Natural killer cell treated with Interleukin-12 subunit alpha and Interleukin-12 subunit beta and Interleukin-15 and Interleukin-18, amount 100 ng/mL, for 72 hours (primary cell): Measurements from ENCODE around the gene FFAR2. TPM values are rescaled to one million over a fixed set of nuclear protein-coding genes. Genes with fewer than 3 reads are reported as not detected.
"Not testable (repeated sequence)": the region's sequence is repeated elsewhere in the genome, so short reads cannot be mapped to it uniquely, and the experiment has no call there.

ENCODE experiments used
- ATAC-seq, 2 donors: fragments of 150-1000 bp; cut with Tn5 transposase in 1 of 2; sonication (Bioruptor Pico), chemical (Tn5 transposase) in 1 of 2; 2 replicates each; pipeline ENCODE4 v1.10.0; 2021
- DNase-seq: peaks from one replicate; pipeline ENCODE4 v3.0.0; 2022; ENCODE audit warnings: low spot score
- H3K27ac Mint-ChIP-seq, 2 donors: 1 replicate in 1 of 2; 2 replicates in 1 of 2; pipeline ENCODE4 v1.8.0; 2022; ENCODE audit warnings: mixed read lengths in 2 of 2, mild to moderate bottlenecking in 1 of 2, moderate library complexity in 1 of 2
- H3K27me3 Mint-ChIP-seq, 2 donors: 1 replicate in 1 of 2; 2 replicates in 1 of 2; pipeline ENCODE4 v1.8.0; 2022; ENCODE audit warnings: mixed read lengths in 2 of 2
- H3K36me3 Mint-ChIP-seq: one replicate; pipeline ENCODE4 v1.8.0; 2022; ENCODE audit warnings: mixed read lengths
- H3K4me1 Mint-ChIP-seq, 2 donors: 1 replicate in 1 of 2; 2 replicates in 1 of 2; pipeline ENCODE4 v1.8.0; 2022; ENCODE audit warnings: low read depth in 2 of 2, mixed read lengths in 2 of 2, mild to moderate bottlenecking in 1 of 2
- H3K4me3 Mint-ChIP-seq: one replicate; pipeline ENCODE4 v1.8.0; 2022; ENCODE audit warnings: mixed read lengths
- H3K9me3 Mint-ChIP-seq: 2 replicates; pipeline ENCODE4 v1.8.0; 2022; ENCODE audit warnings: mixed read lengths
- total RNA-seq, 2 donors: library from RNA; stranded (reverse); gene quantifications; one replicate each; pipeline ENCODE4 v1.2.3, GENCODE V29; 2022

FFAR2 gene
- total RNA-seq, 2 donors from 2014 or later, result not detected

- DNase-seq (peak; percentile 66), ATAC-seq (peak; percentile 83 to 85)
- H3K4me3 Mint-ChIP-seq, result no peak overlapping the region
- no peaks in the 10 kb centered on the region for H3K9me3 Mint-ChIP-seq
- no peak overlapping the region for H3K27ac Mint-ChIP-seq
- no peaks in the 10 kb centered on the region for H3K27me3 Mint-ChIP-seq
- H3K36me3 Mint-ChIP-seq, result no peaks in the 10 kb centered on the region
- peaks cover 13 to 15% of the 10 kb centered on the region in 2 donors for H3K4me1 Mint-ChIP-seq
Observed at GRCh38 chr19:35468637-35469036, 20.6 kb downstream of the FFAR2 start.

DNA sequence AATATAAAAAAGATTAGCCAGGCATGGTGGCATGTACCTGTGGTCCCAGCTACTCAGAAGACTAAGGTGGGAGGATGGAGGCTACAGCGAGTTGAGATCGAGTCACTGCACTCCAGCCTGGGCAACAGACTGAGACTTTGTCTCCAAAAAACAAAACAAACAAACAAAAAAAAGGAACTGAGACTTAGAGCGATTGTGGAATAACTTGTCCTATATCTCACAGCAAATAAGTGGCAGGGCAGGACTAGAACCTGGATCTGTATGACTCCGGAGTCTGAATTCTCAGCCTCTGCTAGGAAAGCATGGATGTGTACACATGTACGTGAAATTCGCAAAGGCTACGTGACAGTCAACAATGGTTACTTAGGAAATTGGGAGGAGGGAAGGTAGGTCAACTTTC, 22.1 kb downstream of the FFAR2 start:
- Mint-ChIP-seq H3K4me1 (peaks cover 7 to 12% of the 10 kb centered on the region in 2 donors), H3K9me3 (no peaks in the 10 kb centered on the region), H3K4me3 (no peak overlapping the region), H3K36me3 (no peaks in the 10 kb centered on the region), H3K27ac (no peak overlapping the region), H3K27me3 (no peaks in the 10 kb centered on the region)
- DNase-seq, result no peak
- no peak for ATAC-seq

DNA sequence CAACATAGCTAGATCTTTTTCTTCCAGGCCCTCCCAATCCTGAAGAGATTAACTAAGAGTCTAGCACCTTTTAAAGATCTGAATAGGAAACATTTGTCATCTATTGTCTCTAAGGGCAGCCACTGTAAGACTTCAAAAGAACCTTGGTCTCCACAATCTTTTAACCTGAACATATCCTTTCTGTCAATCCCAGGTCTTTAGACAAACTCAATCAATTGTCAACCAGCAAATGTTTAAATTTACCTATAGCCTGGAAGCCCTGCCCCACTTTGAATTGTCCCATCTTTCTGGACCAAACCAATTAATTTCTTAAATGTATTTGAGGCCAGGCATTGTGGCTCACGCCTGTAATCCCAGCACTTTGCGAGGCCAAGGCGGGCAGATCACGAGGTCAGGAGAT, 23.0 kb downstream of the FFAR2 start:
- not testable (repeated sequence) for DNase-seq, ATAC-seq, H3K4me1 Mint-ChIP-seq, H3K4me3 Mint-ChIP-seq, H3K36me3 Mint-ChIP-seq, H3K9me3 Mint-ChIP-seq, H3K27ac Mint-ChIP-seq, H3K27me3 Mint-ChIP-seq

- Mint-ChIP-seq H3K9me3 (no peaks in the 10 kb centered on the region), H3K27me3 (no peaks in the 10 kb centered on the region), H3K36me3 (no peaks in the 10 kb centered on the region), H3K4me3 (no peak overlapping the region), H3K27ac (no peak overlapping the region), H3K4me1 (peaks cover 4 to 7% of the 10 kb centered on the region in 2 donors)
- DNase-seq, result no peak
- ATAC-seq, result no peak
Observed at GRCh38 chr19:35471946-35472345, 23.9 kb downstream of the FFAR2 start.

DNA sequence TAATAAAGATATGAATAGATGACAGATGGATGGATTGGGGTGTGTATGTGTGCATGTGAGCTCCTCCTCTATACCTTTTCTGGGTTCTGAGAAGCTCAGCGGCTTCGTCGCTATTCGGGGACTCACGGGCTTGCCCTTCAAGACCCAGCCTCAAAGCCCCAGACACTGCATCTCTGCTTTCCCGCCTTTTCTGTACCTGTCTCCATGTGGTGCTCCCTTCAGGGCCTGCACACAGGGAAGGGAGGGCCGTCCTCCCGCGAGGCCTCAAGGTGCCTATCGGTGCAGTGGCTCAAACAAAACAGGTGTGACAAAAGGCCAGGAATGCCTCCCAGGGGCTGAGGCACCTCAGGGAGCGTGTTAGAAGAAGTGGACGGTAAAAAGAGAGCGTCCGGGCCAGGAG, 26.0 kb downstream of the FFAR2 start:
- H3K4me1 Mint-ChIP-seq, result no peaks in the 10 kb centered on the region
- no peak overlapping the region for H3K4me3 Mint-ChIP-seq
- no peaks in the 10 kb centered on the region for H3K9me3 Mint-ChIP-seq
- no peaks in the 10 kb centered on the region for H3K36me3 Mint-ChIP-seq
- DNase-seq, result no peak
- no peak overlapping the region for H3K27ac Mint-ChIP-seq
- no peak for ATAC-seq
- no peaks in the 10 kb centered on the region for H3K27me3 Mint-ChIP-seq

DNA sequence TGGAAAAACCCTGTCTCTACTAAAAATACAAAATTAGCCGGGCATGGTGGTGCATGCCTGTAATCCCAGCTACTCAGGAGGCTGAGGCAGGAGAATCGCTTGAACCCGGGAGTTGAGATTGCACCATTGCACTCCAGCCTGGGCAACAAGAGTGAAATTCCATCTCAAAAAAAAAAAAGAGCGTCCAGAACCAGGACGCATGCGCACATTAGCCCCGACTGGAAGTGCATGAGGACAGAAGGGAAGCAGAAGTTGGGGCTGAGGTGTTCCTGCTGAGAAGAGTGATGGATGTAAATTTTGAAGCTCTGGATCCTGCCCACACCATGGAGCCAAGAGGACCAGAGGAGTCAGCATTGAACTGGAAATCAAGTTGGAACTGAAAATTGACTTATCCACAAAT, 26.5 kb downstream of the FFAR2 start:
- H3K4me3 Mint-ChIP-seq, H3K36me3 Mint-ChIP-seq, H3K4me1 Mint-ChIP-seq, DNase-seq, ATAC-seq, H3K27me3 Mint-ChIP-seq, H3K27ac Mint-ChIP-seq, H3K9me3 Mint-ChIP-seq: not testable (repeated sequence)

- Mint-ChIP-seq H3K9me3 (no peaks in the 10 kb centered on the region), H3K36me3 (no peaks in the 10 kb centered on the region), H3K4me1 (no peaks in the 10 kb centered on the region), H3K27ac (peak overlapping the region in 1 of 2 donors; percentile 4), H3K4me3 (no peak overlapping the region), H3K27me3 (no peaks in the 10 kb centered on the region)
- DNase-seq (no peak), ATAC-seq (no peak)
Observed at GRCh38 chr19:35476149-35476548, 28.1 kb downstream of the FFAR2 start.

DNA sequence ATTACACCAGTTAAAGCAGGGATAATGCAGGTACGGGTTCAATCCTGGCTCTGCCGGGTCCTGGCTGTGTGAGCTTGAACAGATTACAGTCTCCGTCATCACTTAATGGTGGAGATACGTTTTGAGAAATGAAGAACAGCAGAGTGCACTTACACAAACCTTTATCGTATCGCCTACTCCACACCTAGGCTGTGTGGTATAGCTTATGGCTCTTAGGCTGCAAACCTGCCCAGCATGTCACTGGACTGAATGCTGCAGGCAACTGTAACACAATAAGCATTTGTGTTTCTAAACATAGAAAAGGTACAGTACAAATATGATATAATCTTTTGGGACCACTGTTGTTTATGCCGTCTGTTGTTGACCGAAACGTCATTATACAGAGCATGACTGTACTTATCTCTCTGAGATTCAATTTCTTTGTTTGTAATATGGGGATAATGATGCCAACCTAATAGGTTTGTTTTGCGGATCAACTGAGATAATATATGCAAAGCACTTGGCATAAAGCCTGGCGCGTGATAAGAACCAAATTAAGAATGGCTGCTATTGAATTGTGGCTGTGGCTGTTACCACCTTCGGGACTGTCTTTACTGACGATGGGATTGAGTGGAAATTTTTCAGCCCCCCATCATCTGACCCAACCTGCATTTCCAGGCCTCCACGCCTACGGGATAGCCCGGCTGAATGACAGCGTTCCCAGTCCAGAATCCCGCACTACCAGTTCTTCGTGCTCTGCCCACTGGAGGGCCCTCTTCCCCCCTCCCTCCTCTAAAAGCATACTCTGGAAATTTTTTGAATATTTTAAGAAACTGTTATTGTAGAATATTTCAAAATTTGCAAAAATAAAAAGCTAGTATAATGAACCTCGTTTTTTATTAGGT, 31.0 kb downstream of the FFAR2 start:
- Mint-ChIP-seq H3K27me3 (peaks cover 0 to 2% of the 10 kb centered on the region in 2 donors), H3K4me1 (no peaks in the 10 kb centered on the region), H3K36me3 (no peaks in the 10 kb centered on the region), H3K9me3 (no peaks in the 10 kb centered on the region), H3K4me3 (no peak overlapping the region), H3K27ac (no peak overlapping the region)
- DNase-seq (no peak), ATAC-seq (no peak)

DNA sequence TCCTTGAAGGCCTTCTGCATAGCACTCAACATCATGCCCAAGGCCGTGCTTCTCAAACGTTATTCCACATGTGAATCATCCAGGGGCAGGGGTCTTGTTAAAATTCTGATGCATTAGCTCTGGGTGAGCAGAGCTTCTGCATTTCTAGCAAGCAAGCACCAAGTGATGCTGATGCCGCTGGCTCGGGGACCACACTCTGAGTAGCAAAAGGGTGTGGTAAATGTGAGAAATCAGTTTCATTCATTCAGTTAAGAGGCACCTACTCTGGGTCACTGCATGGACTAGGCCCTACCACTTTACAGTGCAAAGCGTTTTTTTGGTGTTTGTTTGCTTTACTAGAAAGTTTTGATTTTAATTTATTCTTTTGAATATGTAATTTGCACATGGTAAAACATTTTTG, 35.0 kb downstream of the FFAR2 start:
- H3K4me3 Mint-ChIP-seq, result no peak overlapping the region
- no peak overlapping the region for H3K27ac Mint-ChIP-seq
- H3K27me3 Mint-ChIP-seq, result peaks cover 17 to 23% of the 10 kb centered on the region in 2 donors
- ATAC-seq, result no peak
- no peaks in the 10 kb centered on the region for H3K9me3 Mint-ChIP-seq
- DNase-seq, result no peak
- H3K36me3 Mint-ChIP-seq, result no peaks in the 10 kb centered on the region
- H3K4me1 Mint-ChIP-seq, result peaks cover 0 to 5% of the 10 kb centered on the region in 2 donors

DNA sequence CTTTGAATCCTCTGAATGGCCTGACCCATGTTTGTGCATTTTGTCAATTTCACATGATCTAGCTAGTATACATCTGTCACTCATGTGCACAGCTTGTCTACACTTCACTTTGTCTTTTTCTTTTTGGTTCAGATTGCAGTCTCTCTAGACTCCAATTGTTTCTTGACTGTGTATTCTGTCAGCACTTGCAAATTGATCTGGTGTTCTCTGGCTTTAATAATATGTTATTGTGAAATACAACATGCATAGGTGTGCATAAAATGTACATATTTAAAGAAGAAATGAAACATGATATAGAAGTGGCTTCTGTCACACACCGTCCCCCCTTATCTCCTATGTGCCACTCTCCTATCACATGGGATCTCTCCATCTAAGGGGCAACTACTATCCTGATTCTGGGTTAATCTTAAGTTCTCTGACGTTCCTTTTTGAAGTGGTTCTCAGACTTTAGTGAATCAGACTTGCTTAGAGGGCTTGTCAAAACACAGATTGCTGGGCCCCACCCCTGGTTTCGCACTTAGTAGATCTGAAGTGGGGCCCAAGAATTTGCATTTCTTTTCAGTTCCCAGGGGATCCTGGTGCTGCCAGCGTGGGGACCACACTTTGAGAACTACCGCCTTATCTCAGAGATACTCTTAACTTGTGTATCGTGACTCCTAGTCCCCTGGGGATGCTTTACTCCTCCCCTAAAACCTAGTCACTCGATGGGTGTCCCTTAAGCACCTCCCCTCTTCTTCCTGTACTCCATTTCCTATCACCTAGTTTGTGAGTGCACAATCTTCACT, 36.4 kb downstream of the FFAR2 start:
- Mint-ChIP-seq H3K27ac (no peak overlapping the region), H3K4me1 (peaks cover 0 to 5% of the 10 kb centered on the region in 2 donors), H3K36me3 (no peaks in the 10 kb centered on the region), H3K27me3 (peaks cover 19 to 23% of the 10 kb centered on the region in 2 donors), H3K4me3 (no peak overlapping the region), H3K9me3 (no peaks in the 10 kb centered on the region)
- ATAC-seq (no peak), DNase-seq (no peak)

- DNase-seq, result no peak
- Mint-ChIP-seq H3K4me1 (peaks cover 0 to 5% of the 10 kb centered on the region in 2 donors), H3K36me3 (no peaks in the 10 kb centered on the region), H3K4me3 (no peak overlapping the region), H3K27me3 (peaks cover 22 to 33% of the 10 kb centered on the region in 2 donors), H3K9me3 (no peaks in the 10 kb centered on the region), H3K27ac (no peak overlapping the region)
- ATAC-seq, result no peak
Observed at GRCh38 chr19:35486268-35486708, 38.2 kb downstream of the FFAR2 start.

GRCh38 chr19:35487656-35488182, 39.7 kb downstream of the FFAR2 start:
- no peak overlapping the region for H3K27ac Mint-ChIP-seq
- ATAC-seq (no peak), DNase-seq (no peak)

DNA sequence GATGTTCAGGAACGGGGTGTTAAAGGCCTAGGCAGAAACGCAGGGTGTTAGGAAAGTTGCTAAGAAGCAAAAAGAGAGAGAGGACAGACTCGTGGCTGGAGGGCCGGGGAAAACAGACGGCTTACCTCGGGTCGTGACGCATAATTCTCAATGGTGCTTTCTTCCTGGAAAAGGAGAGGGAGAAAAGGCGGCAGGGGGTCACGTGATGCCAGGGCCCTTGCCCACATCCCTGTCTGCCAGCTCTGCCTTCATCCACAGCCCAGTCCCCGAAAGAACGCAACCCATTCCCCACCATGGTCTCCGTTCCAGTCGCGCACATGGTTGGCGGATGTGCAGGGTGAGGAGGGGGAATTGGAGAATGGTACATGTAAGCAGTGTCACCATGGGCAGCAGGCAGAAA, 40.6 kb downstream of the FFAR2 start:
- no peaks in the 10 kb centered on the region for H3K36me3 Mint-ChIP-seq
- peaks cover 0 to 5% of the 10 kb centered on the region in 2 donors for H3K4me1 Mint-ChIP-seq
- H3K4me3 Mint-ChIP-seq, result no peak overlapping the region
- H3K9me3 Mint-ChIP-seq, result no peaks in the 10 kb centered on the region
- H3K27ac Mint-ChIP-seq, result no peak overlapping the region
- H3K27me3 Mint-ChIP-seq, result peaks cover 21 to 37% of the 10 kb centered on the region in 2 donors
- no peak for ATAC-seq
- DNase-seq, result no peak

More at GRCh38 chr19:35487656-35488182, 39.7 kb downstream of the FFAR2 start:
- H3K4me3 Mint-ChIP-seq, result no peak overlapping the region
- H3K36me3 Mint-ChIP-seq, result no peaks in the 10 kb centered on the region
- H3K27me3 Mint-ChIP-seq, result peaks cover 23 to 37% of the 10 kb centered on the region in 2 donors
- no peaks in the 10 kb centered on the region for H3K9me3 Mint-ChIP-seq
- peaks cover 0 to 5% of the 10 kb centered on the region in 2 donors for H3K4me1 Mint-ChIP-seq

DNA sequence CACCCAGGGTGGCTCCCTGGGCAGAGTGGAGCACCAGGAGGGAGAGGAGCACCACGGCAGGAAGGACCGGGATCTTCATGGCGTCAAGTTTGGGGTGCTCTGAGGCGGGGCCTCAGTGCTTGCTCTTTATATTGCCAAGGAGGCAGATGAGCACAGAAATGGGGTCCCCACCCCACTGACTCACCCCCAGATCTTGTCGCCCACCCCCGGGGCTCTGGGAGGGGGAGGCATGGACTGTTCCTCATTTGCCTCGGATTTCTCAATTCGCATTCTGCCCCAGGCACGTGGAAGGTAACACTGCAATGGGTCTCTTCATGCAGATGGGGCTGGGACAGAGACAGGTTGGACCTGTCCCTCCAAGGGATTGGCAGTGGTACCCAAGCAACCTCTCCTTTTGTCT, 42.3 kb downstream of the FFAR2 start, which contains the start of gene KRTDAP:
Gene KRTDAP (minus strand): TSS at position 101 of the 400 bp plus-strand sequence. CDS start 22 bp downstream, at position 79.
- DNase-seq (no peak), ATAC-seq (no peak)
- Mint-ChIP-seq H3K9me3 (no peaks in the 10 kb centered on the region), H3K36me3 (no peaks in the 10 kb centered on the region), H3K27ac (no peak within 1 kb of the TSS), H3K4me3 (no peak within 1 kb of the TSS), H3K27me3 (peaks cover 21 to 37% of the 10 kb centered on the region in 2 donors), H3K4me1 (peaks cover 0 to 6% of the 10 kb centered on the region in 2 donors)
